ENCODE measurements around the gene ATP11A.

GRCh38 chr13:112877976-112878955 is 188.4 kb downstream of the ATP11A start:
- TF ChIP-seq GATA2 (IDR thresholded peaks at IDR 0.05; ENCODE audit: low read depth, low read length), result no peak
- TF ChIP-seq GATA3 (IDR thresholded peaks at IDR 0.05; ENCODE audit: low read depth, low read length), result no peak
